ENCODE measurements around the gene SLIT3.

SLIT3 gene

GRCh38 chr5:168685566-168685965 lies 615.4 kb downstream of the SLIT3 start:
- H3K9ac ChIP-seq (ENCODE audit: low read depth, low read length, poor library complexity, severe bottlenecking): no peak overlapping the region
- H3K27me3 ChIP-seq (ENCODE audit: insufficient read depth, low read length, poor library complexity, severe bottlenecking): no peaks in the 10 kb centered on the region
- no peaks in the 10 kb centered on the region for H3K36me3 ChIP-seq (ENCODE audit: insufficient read depth, low read length)
- no peaks in the 10 kb centered on the region for H3K79me2 ChIP-seq (ENCODE audit: insufficient read depth, low read length)
- TF ChIP-seq EZH2phosphoT487 (IDR thresholded peaks at IDR 0.05; ENCODE audit: borderline replicate concordance): no peak
- TF ChIP-seq CTCF (conservative IDR thresholded peaks at IDR 0.05; ENCODE audit: low read length): no peak
- H3F3A ChIP-seq (ENCODE audit: low read depth): no peaks in the 10 kb centered on the region
- no peaks in the 10 kb centered on the region for H3K9me2 ChIP-seq (replicated peaks; ENCODE audit: low read depth, low read length)
- H2AFZ ChIP-seq (ENCODE audit: low read length): no peak overlapping the region
- no peak overlapping the region for H3K4me3 ChIP-seq (ENCODE audit: low read length, poor library complexity, severe bottlenecking)
- no peaks in the 10 kb centered on the region for H3K4me1 ChIP-seq (ENCODE audit: insufficient read depth, low read length, poor library complexity, severe bottlenecking)
- no peak overlapping the region for H3K4me2 ChIP-seq (ENCODE audit: low read depth, low read length, poor library complexity, severe bottlenecking)
- no peaks in the 10 kb centered on the region for H4K20me1 ChIP-seq (ENCODE audit: insufficient read depth, low read length, poor library complexity, severe bottlenecking)
- no peaks in the 10 kb centered on the region for H3K9me3 ChIP-seq (ENCODE audit: insufficient read depth, low read depth, low read length)

- Histone ChIP-seq H3K9me2 (replicated peaks; ENCODE audit: low read depth, low read length) (no peaks in the 10 kb centered on the region), H3K79me2 (ENCODE audit: insufficient read depth, low read length) (no peaks in the 10 kb centered on the region), H3K4me3 (ENCODE audit: low read length, poor library complexity, severe bottlenecking) (no peak overlapping the region), H4K20me1 (ENCODE audit: insufficient read depth, low read length, poor library complexity, severe bottlenecking) (no peaks in the 10 kb centered on the region), H3K36me3 (ENCODE audit: insufficient read depth, low read length) (no peaks in the 10 kb centered on the region), H2AFZ (ENCODE audit: low read length) (no peak overlapping the region), H3K4me1 (ENCODE audit: insufficient read depth, low read length, poor library complexity, severe bottlenecking) (no peaks in the 10 kb centered on the region), H3F3A (ENCODE audit: low read depth) (no peaks in the 10 kb centered on the region), H3K4me2 (ENCODE audit: low read depth, low read length, poor library complexity, severe bottlenecking) (no peak overlapping the region), H3K9me3 (ENCODE audit: insufficient read depth, low read depth, low read length) (no peaks in the 10 kb centered on the region), H3K27me3 (ENCODE audit: insufficient read depth, low read length, poor library complexity, severe bottlenecking) (no peaks in the 10 kb centered on the region), H3K9ac (ENCODE audit: low read depth, low read length, poor library complexity, severe bottlenecking) (no peak overlapping the region)
- no peak for TF ChIP-seq CTCF (conservative IDR thresholded peaks at IDR 0.05; ENCODE audit: low read length)
- TF ChIP-seq EZH2phosphoT487 (IDR thresholded peaks at IDR 0.05; ENCODE audit: borderline replicate concordance): no peak
These were observed 617.0 kb downstream of the SLIT3 start for GRCh38 chr5:168683927-168684295.

- H3K27me3 ChIP-seq (ENCODE audit: insufficient read depth, low read length, poor library complexity, severe bottlenecking): no peaks in the 10 kb centered on the region
- no peak overlapping the region for H3K4me2 ChIP-seq (ENCODE audit: low read depth, low read length, poor library complexity, severe bottlenecking)
- TF ChIP-seq EZH2phosphoT487 (IDR thresholded peaks at IDR 0.05; ENCODE audit: borderline replicate concordance) (no peak), CTCF (conservative IDR thresholded peaks at IDR 0.05; ENCODE audit: low read length) (no peak)
- no peaks in the 10 kb centered on the region for H4K20me1 ChIP-seq (ENCODE audit: insufficient read depth, low read length, poor library complexity, severe bottlenecking)
- H2AFZ ChIP-seq (ENCODE audit: low read length): no peak overlapping the region
- no peaks in the 10 kb centered on the region for H3K9me2 ChIP-seq (replicated peaks; ENCODE audit: low read depth, low read length)
- H3K4me3 ChIP-seq (ENCODE audit: low read length, poor library complexity, severe bottlenecking): no peak overlapping the region
- no peaks in the 10 kb centered on the region for H3F3A ChIP-seq (ENCODE audit: low read depth)
- no peaks in the 10 kb centered on the region for H3K9me3 ChIP-seq (ENCODE audit: insufficient read depth, low read depth, low read length)
- H3K79me2 ChIP-seq (ENCODE audit: insufficient read depth, low read length): no peaks in the 10 kb centered on the region
- no peaks in the 10 kb centered on the region for H3K4me1 ChIP-seq (ENCODE audit: insufficient read depth, low read length, poor library complexity, severe bottlenecking)
- H3K9ac ChIP-seq (ENCODE audit: low read depth, low read length, poor library complexity, severe bottlenecking): no peak overlapping the region
- no peaks in the 10 kb centered on the region for H3K36me3 ChIP-seq (ENCODE audit: insufficient read depth, low read length)
These were observed 617.6 kb downstream of the SLIT3 start for GRCh38 chr5:168683247-168683926.

All from Loucy (cell line).